Karpas-422 (cell line): ENCODE results near the gene DMAC2. TPM values are rescaled to one million over a fixed set of nuclear protein-coding genes. Genes with fewer than 3 reads are reported as not detected.
"Not testable (repeated sequence)": the region's sequence is repeated elsewhere in the genome, so short reads cannot be mapped to it uniquely, and the experiment has no call there.

Experiments used
- DNase-seq: peaks from one replicate; pipeline ENCODE4 v3.0.0-alpha.2; 2015
- H2AFZ ChIP-seq: fragments of 200-600 bp; sonication (generic); 2 replicates; pipeline ENCODE4 v1.6.1; 2014; ENCODE audit warnings: antibody characterized with exemption, low read length, mixed read lengths
- H3K27ac ChIP-seq: fragments of 200-600 bp; sonication (generic); 2 replicates; pipeline ENCODE4 v1.5.1; 2014; ENCODE audit warnings: mild to moderate bottlenecking, low read length, moderate library complexity
- H3K27me3 ChIP-seq: fragments of 200-600 bp; sonication (generic); 2 replicates; pipeline ENCODE4 v1.6.1; 2014; ENCODE audit warnings: low read length, mixed read lengths
- H3K36me3 ChIP-seq: fragments of 200-600 bp; sonication (generic); 2 replicates; pipeline ENCODE4 v1.6.1; 2014; ENCODE audit warnings: low read length, mixed read lengths; ENCODE audit not compliant: insufficient read depth
- H3K4me1 ChIP-seq: fragments of 200-600 bp; sonication (generic); 2 replicates; pipeline ENCODE4 v1.6.1; 2014; ENCODE audit warnings: mild to moderate bottlenecking, low read length, mixed read lengths
- H3K4me2 ChIP-seq: fragments of 200-600 bp; sonication (generic); 2 replicates; pipeline ENCODE4 v1.6.1; 2014; ENCODE audit warnings: low read length, low read depth, mild to moderate bottlenecking; ENCODE audit not compliant: poor library complexity, severe bottlenecking
- H3K4me3 ChIP-seq: fragments of 200-600 bp; sonication (generic); 2 replicates; pipeline ENCODE4 v1.5.1; 2014; ENCODE audit warnings: mild to moderate bottlenecking, antibody characterized with exemption, low read length, mixed read lengths
- H3K79me2 ChIP-seq: fragments of 200-600 bp; sonication (generic); 2 replicates; pipeline ENCODE4 v1.6.1; 2014; ENCODE audit warnings: mild to moderate bottlenecking, low read length, mixed read lengths
- H3K9ac ChIP-seq: fragments of 200-600 bp; sonication (generic); 2 replicates; pipeline ENCODE4 v1.6.0; 2014; ENCODE audit warnings: low read length
- H3K9me2 ChIP-seq: fragments of 200-600 bp; sonication (generic), shearing (Covaris generic); replicated peaks from 2 replicates; pipeline ENCODE4 v1.6.0; 2014; ENCODE audit warnings: mild to moderate bottlenecking, low read length, moderate library complexity; ENCODE audit not compliant: insufficient read depth
- H3K9me3 ChIP-seq: fragments of 300-700, 200-600 bp; sonication (generic); 2 replicates; pipeline ENCODE4 v1.6.1; 2014; ENCODE audit warnings: low read length, mixed read lengths
- H4K20me1 ChIP-seq: fragments of 200-600 bp; sonication (generic); 2 replicates; pipeline ENCODE4 v1.6.1; 2014; ENCODE audit warnings: mild to moderate bottlenecking, antibody characterized with exemption, low read length, low read depth; ENCODE audit not compliant: insufficient read depth
- total RNA-seq: library from RNA; depleted of rRNA; stranded (reverse); fragments of >200 nt; shearing (Covaris generic); gene quantifications from 2 replicates; pipeline ENCODE4 v1.2.3, GENCODE V29; 2014; ENCODE audit warnings: low replicate concordance

DMAC2 gene
- total RNA-seq, 1 experiment from 2014 or later = 30.3 TPM

- H3K4me1 ChIP-seq, H3K4me3 ChIP-seq, H4K20me1 ChIP-seq, H3K79me2 ChIP-seq, H3K9me3 ChIP-seq, H3K27ac ChIP-seq, H3K27me3 ChIP-seq, H3K9ac ChIP-seq, H3K36me3 ChIP-seq, H3K9me2 ChIP-seq: not testable (repeated sequence)
- peak overlapping the region; percentile 77; the same call in 1 of the 2 replicates for H2AFZ ChIP-seq
- H3K4me2 ChIP-seq = peak overlapping the region; percentile 59
- DNase-seq = peak; percentile 53
These were observed 23.8 kb upstream of the DMAC2 start for GRCh38 chr19:41463257-41464256.

- no peak overlapping the region for H3K27ac ChIP-seq
- no peaks in the 10 kb centered on the region for H4K20me1 ChIP-seq
- H3K4me3 ChIP-seq = no peak overlapping the region
- no peak overlapping the region for H3K4me2 ChIP-seq
- no peaks in the 10 kb centered on the region for H3K79me2 ChIP-seq
- H3K9ac ChIP-seq = no peak overlapping the region
- no peak for DNase-seq
- no peak overlapping the region for H2AFZ ChIP-seq
- H3K9me2 ChIP-seq = no peaks in the 10 kb centered on the region
- no peaks in the 10 kb centered on the region for H3K9me3 ChIP-seq
- H3K36me3 ChIP-seq = no peaks in the 10 kb centered on the region
- no peaks in the 10 kb centered on the region for H3K27me3 ChIP-seq
- H3K4me1 ChIP-seq = peaks cover 9% of the 10 kb centered on the region
These were observed 22.8 kb upstream of the DMAC2 start for GRCh38 chr19:41462497-41462896.

- no peak overlapping the region for H3K9ac ChIP-seq
- no peaks in the 10 kb centered on the region for H3K36me3 ChIP-seq
- H2AFZ ChIP-seq = no peak overlapping the region
- H3K27me3 ChIP-seq = no peaks in the 10 kb centered on the region
- no peaks in the 10 kb centered on the region for H4K20me1 ChIP-seq
- H3K4me1 ChIP-seq = no peaks in the 10 kb centered on the region
- no peak for DNase-seq
- H3K9me2 ChIP-seq = no peaks in the 10 kb centered on the region
- H3K4me2 ChIP-seq = no peak overlapping the region
- no peaks in the 10 kb centered on the region for H3K79me2 ChIP-seq
- no peak overlapping the region for H3K27ac ChIP-seq
- H3K9me3 ChIP-seq = no peaks in the 10 kb centered on the region
- no peak overlapping the region for H3K4me3 ChIP-seq
These were observed 17.5 kb upstream of the DMAC2 start for GRCh38 chr19:41457241-41457640.

- Histone ChIP-seq H3K27ac (no peak overlapping the region), H3K4me2 (no peak overlapping the region), H3K9me2 (no peaks in the 10 kb centered on the region), H3K9ac (no peak overlapping the region), H3K36me3 (no peaks in the 10 kb centered on the region), H3K4me1 (no peaks in the 10 kb centered on the region), H3K27me3 (no peaks in the 10 kb centered on the region), H2AFZ (no peak overlapping the region), H3K9me3 (no peaks in the 10 kb centered on the region), H3K4me3 (no peak overlapping the region), H4K20me1 (no peaks in the 10 kb centered on the region), H3K79me2 (no peaks in the 10 kb centered on the region)
- DNase-seq = no peak
These were observed 16.7 kb upstream of the DMAC2 start for GRCh38 chr19:41456342-41456918.

GRCh38 chr19:41455936-41456335, 16.2 kb upstream of the DMAC2 start:
- H3K27me3 ChIP-seq = no peaks in the 10 kb centered on the region
- no peaks in the 10 kb centered on the region for H4K20me1 ChIP-seq
- H3K4me2 ChIP-seq = no peak overlapping the region
- no peaks in the 10 kb centered on the region for H3K9me2 ChIP-seq
- no peak overlapping the region for H3K9ac ChIP-seq
- H3K27ac ChIP-seq = no peak overlapping the region
- no peaks in the 10 kb centered on the region for H3K36me3 ChIP-seq
- no peak for DNase-seq
- H3K79me2 ChIP-seq = no peaks in the 10 kb centered on the region
- H3K9me3 ChIP-seq = no peaks in the 10 kb centered on the region
- no peaks in the 10 kb centered on the region for H3K4me1 ChIP-seq
- H3K4me3 ChIP-seq = no peak overlapping the region
- no peak overlapping the region for H2AFZ ChIP-seq

- H2AFZ ChIP-seq = no peak overlapping the region
- peaks cover 5% of the 10 kb centered on the region for H3K4me1 ChIP-seq
- H3K27ac ChIP-seq = no peak overlapping the region
- no peak overlapping the region for H3K9ac ChIP-seq
- H3K79me2 ChIP-seq = no peaks in the 10 kb centered on the region
- no peaks in the 10 kb centered on the region for H3K27me3 ChIP-seq
- no peaks in the 10 kb centered on the region for H3K9me2 ChIP-seq
- no peaks in the 10 kb centered on the region for H3K9me3 ChIP-seq
- H3K4me3 ChIP-seq = no peak overlapping the region
- H3K36me3 ChIP-seq = no peaks in the 10 kb centered on the region
- no peak overlapping the region for H3K4me2 ChIP-seq
- no peak for DNase-seq
- 0 out of 2 replicates have a peak, but pooled peaks cover 2% of the 10 kb centered on the region for H4K20me1 ChIP-seq
These were observed 13.0 kb upstream of the DMAC2 start for GRCh38 chr19:41452584-41453275.

GRCh38 chr19:41449865-41450178, 10.1 kb upstream of the DMAC2 start:
- Histone ChIP-seq H2AFZ (no peak overlapping the region), H3K79me2 (no peaks in the 10 kb centered on the region), H3K9me3 (no peaks in the 10 kb centered on the region), H3K4me3 (no peak overlapping the region), H3K36me3 (no peaks in the 10 kb centered on the region), H3K4me1 (peaks cover 5% of the 10 kb centered on the region), H3K27ac (no peak overlapping the region), H3K4me2 (no peak overlapping the region), H3K9me2 (no peaks in the 10 kb centered on the region), H3K9ac (no peak overlapping the region), H3K27me3 (no peaks in the 10 kb centered on the region), H4K20me1 (0 out of 2 replicates have a peak, but pooled peaks cover 2% of the 10 kb centered on the region)
- no peak for DNase-seq
